A549 (cell line): Measurements from ENCODE around the gene CD2BP2. TPM values are rescaled to one million over a fixed set of nuclear protein-coding genes. Genes with fewer than 3 reads are reported as not detected.
A peak's percentile ranks its signal among the peaks of the same experiment; 100 is the strongest.

ENCODE experiments used
- ATAC-seq, 2 experiments: fragments of 200-7000 bp in 1 of 2; fragments of >200 bp in 1 of 2; cut with Nextera tagmentation in 1 of 2; cut with Tn5 transposase in 1 of 2; 3 replicates each; pipeline versions ENCODE4 v1.8.0 to v1.9.1; 2018 to 2020; ENCODE audit warnings: mild to moderate bottlenecking in 1 of 2, moderate library complexity in 1 of 2
- CTCF ChIA-PET: fragments of 300-600 bp; sonication (Branson Sonifier 250); formaldehyde crosslinking; extraction: SDS; loops from one replicate; lab custom pipeline; 2021; ENCODE audit warnings: antibody characterized with exemption, inconsistent platforms; lab: Yijun Ruan, JAX
- POLR2A ChIA-PET: fragments of 350-600 bp; formaldehyde crosslinking; extraction: SDS; loops from one replicate; lab custom pipeline; 2021; ENCODE audit warnings: antibody characterized with exemption, inconsistent platforms; lab: Yijun Ruan, JAX
- DNase-seq, 2 experiments: peaks; one replicate each; pipeline versions ENCODE4 v3.0.0 to v3.0.0-alpha.2; 2011 to 2016; ENCODE audit warnings: low read depth in 1 of 2, low spot score in 1 of 2
- FAIRE-seq: peaks from 2 replicates; lab custom pipeline; 2011; peaks lifted over from hg19 to GRCh38; lab: Jason Lieb, UNC
- H3K27ac ChIP-seq, 2 experiments: fragments of >200 bp; sonication (Bioruptor Twin); formaldehyde crosslinking; 3 replicates each; pipeline ENCODE4 v1.5.1; 2016 to 2017
- H3K4me1 ChIP-seq: fragments of >200 bp; sonication (Bioruptor Twin); formaldehyde crosslinking; 3 replicates; pipeline ENCODE4 v1.6.1; 2016
- H3K4me2 ChIP-seq: fragments of >200 bp; sonication (Bioruptor Twin); formaldehyde crosslinking; 3 replicates; pipeline ENCODE4 v1.6.1; 2016
- H3K4me3 ChIP-seq: fragments of >200 bp; sonication (Bioruptor Twin); formaldehyde crosslinking; 3 replicates; pipeline ENCODE4 v1.5.1; 2016
- H3K9me3 ChIP-seq: fragments of >200 bp; sonication (Bioruptor Twin); formaldehyde crosslinking; 3 replicates; pipeline ENCODE4 v1.6.1; 2016
- BHLHE40 ChIP-seq: IDR thresholded peaks from 2 replicates; pipeline ENCODE4 v1.6.1; 2012; ENCODE audit warnings: low read depth, low read length, inconsistent platforms
- CEBPB ChIP-seq, 2 experiments: fragments of >200 bp in 1 of 2; sonication (Bioruptor Twin) in 1 of 2; formaldehyde crosslinking in 1 of 2; IDR thresholded peaks; 2 replicates each; pipeline ENCODE4 v1.6.1; 2012 to 2016
- EHMT2 ChIP-seq: fragments of 200-600 bp; sonication (generic); IDR thresholded peaks from 2 replicates; pipeline ENCODE4 v1.6.1; 2016; ENCODE audit warnings: antibody characterized with exemption, low read depth, mild to moderate bottlenecking, moderate library complexity
- FOSL2 ChIP-seq, 2 experiments: fragments of 450-650 bp in 1 of 2; fragments of >200 bp in 1 of 2; sonication (Bioruptor Twin) in 1 of 2; formaldehyde crosslinking; IDR thresholded peaks; 2 replicates each; pipeline versions ENCODE4 v1.5.0 to v1.6.1; 2016 to 2020; ENCODE audit warnings: mild to moderate bottlenecking in 1 of 2, moderate library complexity in 1 of 2
- FOXS1 ChIP-seq: fragments of 250-450 bp; sonication (Bioruptor Pico); IDR thresholded peaks from 2 replicates; pipeline ENCODE4 v1.5.0; 2020; ENCODE audit warnings: mild to moderate bottlenecking, moderate library complexity
- HOXA7 ChIP-seq: fragments of 250-450 bp; sonication (Bioruptor Pico); IDR thresholded peaks from 2 replicates; pipeline ENCODE4 v1.5.0; 2020; ENCODE audit warnings: mild to moderate bottlenecking, moderate library complexity
- JUNB ChIP-seq: fragments of >200 bp; sonication (Bioruptor Twin); formaldehyde crosslinking; IDR thresholded peaks from 2 replicates; pipeline ENCODE4 v1.6.1; 2016
- MAZ ChIP-seq: fragments of 150-350 bp; IDR thresholded peaks from 2 replicates; pipeline ENCODE4 v1.6.1; 2014; ENCODE audit warnings: antibody characterized with exemption, low read depth, low read length, borderline replicate concordance
- MYC ChIP-seq: IDR thresholded peaks from 2 replicates; pipeline ENCODE4 v1.6.1; 2012; ENCODE audit warnings: mild to moderate bottlenecking, inconsistent platforms, low read length, improper control_type of control experiment, borderline replicate concordance
- NFE2L2 ChIP-seq: fragments of 150-350 bp; conservative IDR thresholded peaks from 2 replicates; pipeline ENCODE4 v1.6.1; 2014; ENCODE audit warnings: low read length
- REST ChIP-seq: fragments of 200-600 bp; sonication (generic); IDR thresholded peaks from 2 replicates; pipeline ENCODE4 v1.6.1; 2016; ENCODE audit warnings: antibody characterized with exemption, mild to moderate bottlenecking, moderate library complexity
- RFX5 ChIP-seq: fragments of 450-650 bp; IDR thresholded peaks from 2 replicates; pipeline ENCODE4 v1.7.1; 2014; ENCODE audit warnings: antibody characterized with exemption, mild to moderate bottlenecking, moderate library complexity
- ZNF302 ChIP-seq: fragments of 250-450 bp; sonication (Bioruptor Pico); IDR thresholded peaks from 2 replicates; pipeline ENCODE4 v1.9.0; 2021; ENCODE audit warnings: inconsistent platforms, mild to moderate bottlenecking, moderate library complexity
- WGBS: methylation state at CpG from one replicate; pipeline ENCODE4 v1.1.6; 2017; ENCODE audit errors: missing lambda C conversion rate; 5-methylcytosine and 5-hydroxymethylcytosine counted together
- polyA plus RNA-seq, 4 experiments: library from polyadenylated mRNA; depleted of rRNA in 3 of 4; stranded (reverse); fragments of >200 nt; fragmentation: RNase III in 1 of 4; extraction: RNeasy Plus Mini Kit Qiagen cat#74134 plus additional on column Dnase treatment in 1 of 4; gene quantifications; 2 replicates in 3 of 4; 3 replicates in 1 of 4; pipeline ENCODE4 v1.2.3, GENCODE V29; 2011 to 2017
- TF ChIP-seq, protein P1 (sequence below): IDR thresholded peaks from 2 replicates; pipeline ENCODE4 v1.6.1; 2012

CD2BP2 gene
- polyA plus RNA-seq, 2 of the 4 experiments (the other 2 are of a cell fraction): 35.6 to 54.0 TPM

GRCh38 chr16:30357715-30358576, 2.8 kb upstream of the CD2BP2 start:
- CTCF ChIA-PET: interaction anchor here (0.5 to 2.7 kb wide), 6 partner anchors 9 to 306 kb away, joined by 3 to 10 read pairs (median 5); no protein-coding TSS in a partner anchor
- FAIRE-seq (no peak), ATAC-seq (no peak), DNase-seq (no peak)
- H3K4me2 ChIP-seq: no peak overlapping the region; the same call in 2 of the 3 replicates
- 89% methylated on average over 28 of the region's 37 CpGs for WGBS
- no peak overlapping the region for H3K4me3 ChIP-seq
- POLR2A ChIA-PET: interaction anchor here (0.8 to 2.3 kb wide), 2 partner anchors 13 to 37 kb away, joined by 3 to 8 read pairs; partner anchors contain the start of gene ZNF48
- H3K27ac ChIP-seq: peak overlapping the region in 1 of 2 experiments; percentile 96; a peak in 3 of 6 replicates
- TF ChIP-seq REST (no peak), CEBPB (IDR thresholded peaks at IDR 0.05) (no peak), HOXA7 (CRISPR knock-in tag) (no peak), ZNF302 (CRISPR knock-in tag) (no peak), BHLHE40 (no peak), FOXS1 (CRISPR knock-in tag) (no peak), MAZ (no peak), MYC (no peak)
- TF ChIP-seq, protein P1, sequence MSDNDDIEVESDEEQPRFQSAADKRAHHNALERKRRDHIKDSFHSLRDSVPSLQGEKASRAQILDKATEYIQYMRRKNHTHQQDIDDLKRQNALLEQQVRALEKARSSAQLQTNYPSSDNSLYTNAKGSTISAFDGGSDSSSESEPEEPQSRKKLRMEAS: no peak
- H3K9me3 ChIP-seq: no peaks in the 10 kb centered on the region
- H3K4me1 ChIP-seq: peaks cover 32% of the 10 kb centered on the region

- peak overlapping the region in 1 of 2 experiments; percentile 96; a peak in 3 of 6 replicates for H3K27ac ChIP-seq
- ATAC-seq (no peak), DNase-seq (no peak), FAIRE-seq (no peak)
- peaks cover 40% of the 10 kb centered on the region for H3K4me1 ChIP-seq
- no peaks in the 10 kb centered on the region for H3K9me3 ChIP-seq
- H3K4me3 ChIP-seq: no peak overlapping the region
- POLR2A ChIA-PET: interaction anchor here (0.6 to 2.3 kb wide), 2 partner anchors 14 to 292 kb away, joined by 3 to 8 read pairs; partner anchors contain the start of gene ALDOA
- 61% methylated on average over 5 of the region's 5 CpGs for WGBS
- no peak for TF ChIP-seq RFX5
- TF ChIP-seq, all 56 proteins: peak for 0
- CTCF ChIA-PET: interaction anchor here (1.2 to 2.7 kb wide), 5 partner anchors 10 to 52 kb away, joined by 4 to 10 read pairs (median 6); no protein-coding TSS in a partner anchor
- H3K4me2 ChIP-seq: peak overlapping the region; percentile 72
Measured at GRCh38 chr16:30357085-30357714, 2.1 kb upstream of the CD2BP2 start.

DNA sequence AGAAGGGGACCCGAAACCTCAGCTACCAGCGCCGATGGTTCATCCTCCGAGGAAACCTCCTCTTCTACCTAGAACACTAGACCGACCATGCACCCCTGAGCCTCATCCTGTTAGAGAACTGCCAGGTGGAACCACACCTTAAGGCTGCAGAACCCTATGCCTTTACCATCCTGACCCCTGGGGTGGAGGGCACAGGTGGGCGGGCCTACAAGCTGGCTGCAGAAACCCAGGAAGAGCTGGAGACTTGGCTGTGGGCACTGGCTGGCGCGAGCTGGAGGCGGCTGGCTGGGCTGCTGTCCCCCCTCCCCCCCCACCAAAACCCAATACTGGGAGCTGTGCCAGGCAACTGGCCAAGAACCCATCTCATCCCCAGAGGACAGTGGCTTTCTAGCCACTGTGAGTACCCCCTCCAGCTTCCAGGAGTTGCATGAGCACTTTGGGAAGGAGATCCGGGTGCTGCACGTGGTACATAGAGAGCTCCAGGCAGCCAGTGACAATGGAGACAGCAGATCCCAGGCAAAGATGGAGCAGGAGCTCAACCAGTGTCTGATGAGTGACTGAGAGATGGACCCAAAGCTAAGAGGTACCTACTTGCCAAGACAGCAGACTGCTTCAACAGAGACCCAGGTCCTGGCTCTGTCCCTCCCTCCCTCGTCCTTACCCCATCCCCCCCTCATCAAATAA, 1.4 kb upstream of the CD2BP2 start:
- H3K9me3 ChIP-seq: no peaks in the 10 kb centered on the region
- TF ChIP-seq FOSL2 (IDR thresholded peaks at IDR 0.05): no peak
- TF ChIP-seq FOSL2 (CRISPR knock-in tag; IDR thresholded peaks at IDR 0.05): no peak
- no peak for TF ChIP-seq EHMT2
- TF ChIP-seq NFE2L2: no peak
- no peak for TF ChIP-seq JUNB
- no peak for TF ChIP-seq HOXA7 (CRISPR knock-in tag)
- TF ChIP-seq, all 56 proteins: peak for 0
- peaks cover 46% of the 10 kb centered on the region for H3K4me1 ChIP-seq
- no peak for ATAC-seq
- ChIA-PET POLR2A (interaction anchor here (0.6 kb wide), 1 partner anchor 291 kb away, joined by 3 read pairs; the partner anchor contains the start of gene ALDOA), CTCF (interaction anchor here (1.2 to 2.7 kb wide), 5 partner anchors 11 to 53 kb away, joined by 4 to 10 read pairs (median 6); no protein-coding TSS in a partner anchor)
- WGBS: 90% methylated on average over 10 of the region's 12 CpGs
- peak overlapping the region; percentile 70 for H3K4me3 ChIP-seq
- no peak for FAIRE-seq
- H3K4me2 ChIP-seq: peak overlapping the region; percentile 72
- peak overlapping the region; percentile 87 to 96 for H3K27ac ChIP-seq
- no peak for DNase-seq
